Measurements from ENCODE around the gene KLF13. TPM values are rescaled to one million over a fixed set of nuclear protein-coding genes. Genes with fewer than 3 reads are reported as not detected.

The KLF13 gene
- total RNA-seq, 2 donors from 2014 or later: 68.9 to 92.3 TPM

- no peak overlapping the region for H3K27ac ChIP-seq
- no peak overlapping the region for H3K9ac ChIP-seq (ENCODE audit: low read depth in 2 of 2, low read length in 2 of 2)
- H3K27me3 ChIP-seq: no peaks in the 10 kb centered on the region
- intact Hi-C loops (cut with DNase I): loop anchor here (5.0 kb wide), 1 partner anchor 45 kb away; no protein-coding TSS in a partner anchor
- no peaks in the 10 kb centered on the region for H3K36me3 ChIP-seq
- no peak for DNase-seq
- no peak overlapping the region for H3K4me3 ChIP-seq
- H3K9me3 ChIP-seq: no peaks in the 10 kb centered on the region
- TF ChIP-seq, protein P1, sequence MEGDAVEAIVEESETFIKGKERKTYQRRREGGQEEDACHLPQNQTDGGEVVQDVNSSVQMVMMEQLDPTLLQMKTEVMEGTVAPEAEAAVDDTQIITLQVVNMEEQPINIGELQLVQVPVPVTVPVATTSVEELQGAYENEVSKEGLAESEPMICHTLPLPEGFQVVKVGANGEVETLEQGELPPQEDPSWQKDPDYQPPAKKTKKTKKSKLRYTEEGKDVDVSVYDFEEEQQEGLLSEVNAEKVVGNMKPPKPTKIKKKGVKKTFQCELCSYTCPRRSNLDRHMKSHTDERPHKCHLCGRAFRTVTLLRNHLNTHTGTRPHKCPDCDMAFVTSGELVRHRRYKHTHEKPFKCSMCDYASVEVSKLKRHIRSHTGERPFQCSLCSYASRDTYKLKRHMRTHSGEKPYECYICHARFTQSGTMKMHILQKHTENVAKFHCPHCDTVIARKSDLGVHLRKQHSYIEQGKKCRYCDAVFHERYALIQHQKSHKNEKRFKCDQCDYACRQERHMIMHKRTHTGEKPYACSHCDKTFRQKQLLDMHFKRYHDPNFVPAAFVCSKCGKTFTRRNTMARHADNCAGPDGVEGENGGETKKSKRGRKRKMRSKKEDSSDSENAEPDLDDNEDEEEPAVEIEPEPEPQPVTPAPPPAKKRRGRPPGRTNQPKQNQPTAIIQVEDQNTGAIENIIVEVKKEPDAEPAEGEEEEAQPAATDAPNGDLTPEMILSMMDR (IDR thresholded peaks at IDR 0.05): no peak
- H3K4me1 ChIP-seq: peaks cover 21% of the 10 kb centered on the region
Measured at GRCh38 chr15:31332020-31332680, 5.5 kb downstream of the KLF13 start.

DNA sequence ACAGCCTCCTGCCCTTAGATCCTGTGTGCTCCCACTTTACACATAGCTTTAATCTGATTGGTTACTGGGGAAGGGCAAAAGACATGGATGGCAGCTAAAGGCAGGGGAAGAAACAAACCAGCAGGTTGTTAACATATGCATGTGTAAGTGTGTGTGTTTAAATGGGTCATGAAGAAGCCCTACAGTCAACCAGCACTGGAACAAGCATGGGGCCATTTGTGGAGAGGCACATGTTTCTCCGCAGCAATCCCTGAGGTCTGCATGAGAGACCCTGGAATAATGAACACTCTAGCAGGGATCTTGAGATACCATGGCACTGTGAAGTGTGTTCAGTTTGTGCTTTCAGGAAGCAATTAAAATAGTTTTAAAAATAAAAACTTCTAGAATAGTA is 6.0 kb downstream of the KLF13 start:
- H3K9ac ChIP-seq (ENCODE audit: low read depth in 2 of 2, low read length in 2 of 2): no peak overlapping the region
- DNase-seq: no peak
- no peak overlapping the region for H3K4me3 ChIP-seq
- H3K36me3 ChIP-seq: no peaks in the 10 kb centered on the region
- intact Hi-C loops (cut with DNase I): loop anchor here (5.0 kb wide), 1 partner anchor 45 kb away; no protein-coding TSS in a partner anchor
- H3K9me3 ChIP-seq: no peaks in the 10 kb centered on the region
- H3K27ac ChIP-seq: no peak overlapping the region
- H3K27me3 ChIP-seq: no peaks in the 10 kb centered on the region
- peaks cover 26% of the 10 kb centered on the region for H3K4me1 ChIP-seq
- TF ChIP-seq, protein P1 (IDR thresholded peaks at IDR 0.05): no peak

DNA sequence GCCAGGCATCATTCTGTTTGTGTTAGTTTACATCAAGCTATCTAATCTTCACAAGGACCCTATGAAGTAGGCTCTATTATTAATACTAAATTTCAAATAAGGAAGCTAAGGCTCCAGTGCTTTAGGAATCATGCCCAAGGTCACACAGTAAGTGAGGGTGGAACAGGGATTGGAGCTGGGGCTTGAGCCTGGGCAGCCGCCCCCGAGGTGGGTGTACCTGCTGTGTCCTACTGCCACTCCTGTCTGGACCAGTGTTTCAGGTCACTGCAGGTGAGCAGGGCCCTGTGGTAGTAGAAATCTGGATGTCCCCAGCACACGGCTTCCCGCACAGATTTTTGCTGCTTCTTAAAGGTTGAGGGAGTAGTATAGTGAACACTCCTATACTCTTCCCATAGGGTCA is 6.5 kb downstream of the KLF13 start:
- intact Hi-C loops (cut with DNase I): loop anchor here (5.0 kb wide), 1 partner anchor 44 kb away; no protein-coding TSS in a partner anchor
- no peak overlapping the region for H3K27ac ChIP-seq
- TF ChIP-seq, protein P1 (IDR thresholded peaks at IDR 0.05): no peak
- no peak overlapping the region for H3K4me3 ChIP-seq
- no peaks in the 10 kb centered on the region for H3K36me3 ChIP-seq
- H3K27me3 ChIP-seq: no peaks in the 10 kb centered on the region
- H3K9ac ChIP-seq (ENCODE audit: low read depth in 2 of 2, low read length in 2 of 2): no peak overlapping the region
- H3K4me1 ChIP-seq: peaks cover 31% of the 10 kb centered on the region
- no peak for DNase-seq
- no peaks in the 10 kb centered on the region for H3K9me3 ChIP-seq

DNA sequence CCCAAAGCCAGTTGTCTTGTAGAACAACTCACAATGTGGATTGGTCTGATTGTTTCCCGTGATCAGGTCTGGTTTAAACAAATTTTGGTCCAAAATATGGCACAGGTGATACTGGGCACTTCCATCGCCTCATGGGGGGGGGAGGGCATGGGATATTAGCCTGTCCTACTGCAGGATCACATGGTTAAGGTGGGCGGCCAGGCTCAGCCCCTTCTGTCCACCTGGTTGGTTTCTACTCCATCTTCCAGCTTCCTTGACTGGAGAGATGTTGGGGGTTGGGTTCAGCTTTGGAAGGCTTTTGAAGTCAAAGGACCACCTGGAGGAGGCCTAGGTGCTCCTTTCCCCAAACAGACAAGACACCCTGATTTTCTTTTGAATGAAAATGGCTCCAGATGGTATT is 7.2 kb downstream of the KLF13 start:
- DNase-seq: no peak
- Histone ChIP-seq H3K4me3 (no peak overlapping the region), H3K9me3 (no peaks in the 10 kb centered on the region), H3K36me3 (no peaks in the 10 kb centered on the region), H3K4me1 (peaks cover 38% of the 10 kb centered on the region), H3K27ac (no peak overlapping the region), H3K9ac (ENCODE audit: low read depth in 2 of 2, low read length in 2 of 2) (no peak overlapping the region), H3K27me3 (no peaks in the 10 kb centered on the region)
- intact Hi-C loops (cut with DNase I): loop anchor here (5.0 kb wide), 1 partner anchor 43 kb away; no protein-coding TSS in a partner anchor
- TF ChIP-seq, protein P1 (IDR thresholded peaks at IDR 0.05): no peak

- TF ChIP-seq, protein P1 (IDR thresholded peaks at IDR 0.05): no peak
- peaks cover 40% of the 10 kb centered on the region for H3K4me1 ChIP-seq
- H3K27ac ChIP-seq: no peak overlapping the region
- intact Hi-C loops (cut with DNase I): no loop called here
- H3K27me3 ChIP-seq: no peaks in the 10 kb centered on the region
- H3K9ac ChIP-seq (ENCODE audit: low read depth in 2 of 2, low read length in 2 of 2): no peak overlapping the region
- H3K36me3 ChIP-seq: no peaks in the 10 kb centered on the region
- H3K9me3 ChIP-seq: no peaks in the 10 kb centered on the region
- no peak overlapping the region for H3K4me3 ChIP-seq
- no peak for DNase-seq
Measured at GRCh38 chr15:31335989-31336592, 9.5 kb downstream of the KLF13 start.
